C4-2B (cell line): Measurements from ENCODE around the gene IKZF1.

Experiments used
- CTCF ChIP-seq: fragments of 450-650 bp; conservative IDR thresholded peaks from 2 replicates; pipeline ENCODE4 v1.5.1; 2017; ENCODE audit warnings: mild to moderate bottlenecking
- ZFX ChIP-seq: fragments of 450-650 bp; IDR thresholded peaks from 2 replicates; pipeline ENCODE4 v1.6.1; 2017

- TF ChIP-seq CTCF = no peak
- no peak for TF ChIP-seq ZFX
Measured at GRCh38 chr7:50308532-50309385, 4.2 kb downstream of the IKZF1 start.
